Measurements from ENCODE around the gene PGK2.
"Not testable (repeated sequence)": the region's sequence is repeated elsewhere in the genome, so short reads cannot be mapped to it uniquely, and the experiment has no call there.

PGK2 gene

DNA sequence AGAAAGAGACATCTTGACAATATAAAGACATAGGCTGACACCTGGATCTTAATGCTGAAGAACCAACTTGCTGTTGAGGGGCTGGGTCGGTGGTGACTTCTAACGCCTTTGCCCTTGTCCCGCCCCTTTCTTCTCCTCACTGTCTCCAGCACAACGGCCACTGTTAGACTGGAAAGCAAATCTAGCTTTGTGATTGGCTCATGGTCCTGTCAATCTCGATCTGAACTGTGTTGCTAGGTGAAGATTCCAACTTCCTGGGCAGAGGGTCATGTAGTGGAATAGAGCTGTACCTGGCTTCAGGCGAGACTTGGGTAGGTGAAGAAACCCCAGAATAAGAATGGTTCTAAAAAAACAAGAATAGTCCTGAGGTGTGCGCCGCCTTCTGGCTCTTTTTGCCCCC lies at the start of gene PGK2:
PGK2 (minus strand) TSS at position 110 of the 400 bp plus-strand sequence; CDS start at position 12, 98 bp downstream.
- no peak for DNase-seq

DNA sequence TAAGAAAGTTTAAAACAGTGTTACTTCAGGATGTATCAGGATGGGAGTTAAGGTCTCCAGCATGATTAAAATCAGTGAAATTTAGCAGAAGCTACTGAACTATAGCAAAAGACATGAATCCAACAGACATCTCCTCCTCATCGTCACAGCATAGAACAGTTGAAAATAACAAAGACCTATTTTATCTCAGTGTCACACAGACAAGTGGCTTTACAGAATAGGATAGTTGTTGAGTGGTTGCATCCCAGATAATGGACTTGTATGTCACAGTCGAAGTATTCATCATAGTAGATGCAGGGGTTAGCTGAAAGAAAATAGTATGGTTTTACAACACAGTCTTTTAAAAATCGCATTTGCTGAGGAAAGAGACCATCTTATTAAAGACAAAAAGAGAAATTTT lies 48.1 kb upstream of the PGK2 start:
- DNase-seq: no peak

DNA sequence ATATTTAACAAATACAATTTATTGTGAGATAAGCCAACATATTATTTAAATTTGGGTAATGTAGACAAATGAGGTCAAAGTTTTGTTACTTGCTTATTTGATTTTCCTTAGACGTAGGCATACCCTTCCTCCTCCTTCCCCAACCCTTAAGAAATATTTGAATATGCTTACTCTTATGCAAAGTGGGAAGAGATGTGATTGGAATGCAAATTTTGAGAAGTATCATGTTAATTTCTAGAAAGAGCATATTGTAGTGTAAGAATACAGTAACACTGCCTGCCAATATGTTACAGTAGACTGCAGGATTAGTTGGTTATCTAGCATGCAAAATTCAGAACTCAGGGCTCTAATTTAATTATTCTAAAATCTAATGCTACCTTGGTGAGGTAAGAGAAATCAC lies 46.3 kb upstream of the PGK2 start:
- DNase-seq: no peak

DNA sequence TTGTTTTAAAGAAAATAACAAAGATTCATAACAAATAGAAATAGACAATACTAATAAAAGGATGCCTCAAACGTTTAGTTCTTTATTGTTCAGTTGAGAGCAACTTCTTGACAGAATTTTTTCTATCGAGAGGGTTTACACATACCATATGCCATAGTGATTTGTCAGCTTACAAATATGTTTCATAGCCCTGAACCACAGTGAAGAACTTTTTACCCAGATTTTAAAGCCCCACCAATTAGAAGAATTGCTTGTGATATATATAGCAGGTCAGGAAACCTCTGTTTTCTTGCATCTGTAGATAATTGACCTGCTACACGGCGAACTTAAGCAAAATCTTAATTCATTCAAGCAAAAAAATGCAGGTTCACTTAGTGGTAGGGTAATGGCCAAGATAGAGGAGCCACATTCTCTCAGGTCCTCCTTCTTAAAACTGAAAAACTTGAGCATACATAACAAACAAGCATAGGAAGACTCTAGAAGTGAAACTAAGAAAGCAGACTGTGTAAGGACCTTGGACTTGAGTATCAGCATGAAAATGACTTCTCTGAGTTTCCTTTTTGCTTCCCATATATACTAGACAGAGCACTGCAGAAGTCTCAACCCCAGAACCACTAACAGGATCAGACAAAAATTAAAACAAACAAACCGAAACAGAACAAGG lies 39.8 kb upstream of the PGK2 start:
- no peak for DNase-seq

DNA sequence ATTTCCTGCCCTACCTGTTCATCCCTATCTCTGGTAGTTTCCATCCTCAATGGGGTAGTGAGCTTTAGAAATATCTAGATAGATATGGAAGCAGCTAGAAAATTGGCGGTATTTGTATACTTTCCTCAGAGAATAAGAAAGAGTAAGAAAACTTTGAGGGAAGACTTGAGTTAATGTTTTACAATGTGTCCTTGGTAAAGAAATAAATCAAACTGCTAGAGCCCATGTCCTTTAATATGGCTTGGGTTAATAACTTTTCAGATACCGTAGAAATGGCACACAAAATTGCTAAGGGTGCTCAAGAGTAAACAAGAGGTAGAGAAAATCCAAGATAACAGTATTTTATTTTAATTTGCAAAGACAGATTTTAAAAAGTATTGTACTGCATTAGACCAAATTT lies 28.1 kb upstream of the PGK2 start:
- no peak for DNase-seq

DNA sequence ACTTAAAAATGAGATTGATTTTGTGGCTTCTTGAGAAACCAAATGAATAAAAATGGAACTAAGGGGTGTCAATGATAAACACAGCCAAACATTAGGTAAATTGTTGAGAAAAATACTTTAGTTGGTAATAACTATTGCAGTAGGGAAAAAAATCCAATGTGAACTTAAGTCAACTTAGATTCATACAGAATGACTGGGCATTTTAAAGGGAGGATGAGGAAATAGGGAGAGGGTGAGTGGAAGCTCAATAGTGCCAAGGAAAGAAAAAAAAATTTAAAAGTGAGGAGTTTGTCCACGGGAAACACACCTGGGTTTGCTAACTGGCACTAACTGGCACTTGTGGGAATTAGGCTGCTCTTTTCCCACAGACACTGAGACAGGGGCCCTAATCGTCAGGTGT lies 26.2 kb upstream of the PGK2 start:
- no peak for DNase-seq

DNA sequence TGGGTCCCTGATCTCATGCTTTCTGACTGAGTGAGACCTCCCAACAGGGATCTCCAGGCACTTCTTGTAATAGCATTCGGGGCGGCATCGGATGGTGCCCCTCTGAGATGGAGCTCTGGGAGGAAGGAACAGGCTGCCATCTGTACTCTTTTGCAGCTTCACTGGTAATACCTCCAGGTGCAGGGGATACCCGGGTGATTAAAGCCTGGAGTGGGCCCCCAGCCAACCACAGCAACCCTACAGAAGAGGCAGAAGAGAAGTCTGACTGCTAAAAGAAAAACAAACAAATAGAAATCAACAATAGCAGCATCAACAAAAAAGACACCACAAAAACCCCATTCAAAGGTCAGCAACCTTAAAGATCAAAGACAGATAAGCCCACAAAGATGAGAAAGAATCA lies 19.1 kb upstream of the PGK2 start:
- no peak for DNase-seq

DNA sequence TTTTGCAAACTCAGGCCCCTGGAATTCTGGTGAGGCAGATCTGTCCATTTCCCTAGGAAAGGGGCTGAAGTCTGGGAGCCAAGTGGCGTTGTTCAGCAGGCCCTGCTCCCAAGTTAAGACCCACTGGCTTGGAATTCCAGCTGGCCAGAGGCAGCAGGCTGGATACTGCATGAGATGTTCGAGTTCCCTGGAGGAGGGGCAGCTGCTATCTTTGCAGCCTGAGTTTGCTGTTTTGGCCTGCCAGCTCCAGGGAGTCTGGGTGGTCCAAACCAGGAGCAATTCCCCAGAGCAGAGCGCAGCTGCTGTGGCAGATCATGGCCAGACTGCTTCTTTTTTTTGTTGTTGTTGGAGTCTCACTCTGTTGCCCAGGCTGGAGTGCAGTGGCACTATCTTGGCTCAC lies 18.2 kb upstream of the PGK2 start:
- no peak for DNase-seq

DNA sequence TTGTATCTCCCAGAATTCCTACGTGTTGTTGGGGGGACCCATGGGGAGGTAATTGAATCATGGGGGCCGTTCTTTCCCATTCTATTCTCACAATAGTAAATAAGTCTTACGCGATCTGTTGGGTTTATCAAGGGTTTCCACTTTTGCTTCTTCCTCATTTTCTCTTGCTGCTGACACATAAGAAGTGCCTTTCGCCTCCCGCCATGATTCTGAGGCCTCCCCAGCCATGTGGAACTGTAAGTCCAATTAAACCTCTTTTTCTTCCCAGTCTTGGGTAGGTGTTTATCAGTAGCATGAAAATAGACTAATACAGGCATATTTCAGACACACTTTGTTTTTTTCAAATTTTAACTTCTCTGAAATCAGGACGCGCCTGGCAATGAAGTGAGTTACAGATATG lies 14.4 kb upstream of the PGK2 start:
- no peak for DNase-seq

DNA sequence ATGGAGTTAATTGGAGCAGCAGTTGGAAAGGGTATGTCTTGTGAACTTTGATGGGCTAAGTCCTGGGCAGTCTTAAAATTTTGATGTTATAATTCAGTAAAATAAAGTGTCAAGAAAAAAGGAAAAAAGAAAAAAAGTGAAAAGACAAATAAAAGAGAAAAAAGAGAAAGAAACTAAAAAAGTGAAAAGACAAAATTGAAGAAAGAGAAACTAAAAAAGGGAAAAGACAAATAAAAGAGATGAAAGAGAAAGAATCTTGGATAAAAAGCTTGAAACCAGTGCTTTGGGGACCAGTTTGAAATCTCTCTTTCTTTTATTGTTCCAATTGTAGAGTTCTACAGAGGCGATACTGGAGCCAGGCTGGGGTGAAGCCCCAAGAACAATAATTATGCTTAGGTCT lies 12.0 kb upstream of the PGK2 start:
- no peak for DNase-seq

DNA sequence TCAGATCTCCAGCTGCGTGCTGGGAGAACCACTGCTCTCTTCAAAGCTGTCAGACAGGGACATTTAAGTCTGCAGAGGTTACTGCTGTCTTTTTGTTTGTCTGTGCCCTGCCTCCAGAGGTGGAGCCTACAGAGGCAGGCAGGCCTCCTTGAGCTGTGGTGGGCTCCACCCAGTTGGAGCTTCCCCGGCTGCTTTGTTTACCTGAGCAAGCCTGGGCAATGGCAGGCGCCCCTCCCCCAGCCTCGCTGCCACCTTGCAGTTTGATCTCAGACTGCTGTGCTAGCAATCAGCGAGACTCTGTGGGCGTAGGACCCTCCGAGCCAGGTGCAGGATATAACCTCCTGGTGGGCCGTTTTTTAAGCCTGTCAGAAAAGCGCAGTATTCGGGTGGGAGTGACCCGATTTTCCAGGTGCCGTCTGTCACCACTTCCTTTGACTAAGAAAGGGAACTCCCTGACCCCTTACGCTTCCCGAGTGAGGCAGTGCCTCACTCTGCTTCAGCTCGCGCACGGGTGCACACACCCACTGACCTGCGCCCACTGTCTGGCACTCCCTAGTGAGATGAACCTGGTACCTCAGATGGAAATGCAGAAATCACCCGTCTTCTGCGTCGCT lies 9.9 kb upstream of the PGK2 start:
- not testable (repeated sequence) for DNase-seq

DNA sequence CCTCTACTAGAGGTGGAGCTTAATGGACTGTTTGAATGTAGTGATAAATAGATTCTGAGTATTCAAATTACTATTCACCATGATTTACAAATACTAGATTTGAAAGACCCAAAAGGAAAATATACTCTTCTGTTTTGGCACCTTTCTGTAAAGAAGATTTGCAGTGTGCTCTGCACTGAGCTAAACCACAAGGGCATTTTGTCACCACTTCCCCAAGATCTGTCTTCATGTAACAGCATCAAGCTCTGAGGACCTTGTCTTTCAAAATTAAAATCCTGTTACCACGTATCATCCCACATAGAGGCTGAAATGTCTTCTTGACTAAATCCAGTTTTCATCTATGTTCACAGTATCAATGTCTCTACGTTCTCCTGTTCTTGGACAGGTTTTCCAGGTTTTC lies 3.3 kb upstream of the PGK2 start:
- no peak for DNase-seq

DNA sequence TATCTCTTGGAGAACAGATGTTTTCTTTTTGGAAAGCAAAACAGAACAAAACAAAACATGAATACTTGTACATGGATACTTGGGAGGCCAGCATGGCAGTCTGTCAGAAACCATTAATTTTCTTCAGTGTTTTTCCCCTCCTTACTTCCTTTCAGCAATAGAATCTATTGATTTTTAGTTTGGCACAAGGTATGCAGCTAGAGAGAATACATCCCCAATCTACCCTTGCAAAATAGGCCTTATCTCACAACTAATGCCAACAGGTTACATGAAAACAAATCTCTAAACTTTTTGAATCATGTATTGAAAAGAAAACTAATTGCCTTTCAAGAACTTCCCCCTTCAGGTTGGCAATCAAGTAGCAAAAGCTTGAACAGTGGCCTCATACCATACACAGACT lies 2.8 kb downstream of the PGK2 start:
- no peak for DNase-seq

DNA sequence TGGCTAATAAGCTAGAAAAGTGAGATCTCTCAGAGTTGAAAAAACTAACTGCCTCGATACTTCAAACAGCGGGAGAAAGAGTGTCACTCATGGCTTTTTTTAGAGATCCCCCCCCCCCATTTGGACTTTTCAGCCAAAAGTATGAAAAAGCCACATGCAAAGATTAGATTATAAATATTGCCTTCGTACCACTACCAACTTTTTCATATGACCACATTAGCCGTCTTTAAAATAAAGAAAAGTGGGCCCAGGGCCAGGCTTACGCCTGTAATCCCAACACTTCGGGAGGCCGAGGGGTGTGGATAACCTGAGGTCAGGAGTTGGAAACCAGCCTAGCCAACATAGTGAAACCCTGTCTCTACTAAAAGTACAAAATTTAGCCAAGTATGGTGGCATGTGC lies 4.4 kb downstream of the PGK2 start:
- DNase-seq: no peak

DNA sequence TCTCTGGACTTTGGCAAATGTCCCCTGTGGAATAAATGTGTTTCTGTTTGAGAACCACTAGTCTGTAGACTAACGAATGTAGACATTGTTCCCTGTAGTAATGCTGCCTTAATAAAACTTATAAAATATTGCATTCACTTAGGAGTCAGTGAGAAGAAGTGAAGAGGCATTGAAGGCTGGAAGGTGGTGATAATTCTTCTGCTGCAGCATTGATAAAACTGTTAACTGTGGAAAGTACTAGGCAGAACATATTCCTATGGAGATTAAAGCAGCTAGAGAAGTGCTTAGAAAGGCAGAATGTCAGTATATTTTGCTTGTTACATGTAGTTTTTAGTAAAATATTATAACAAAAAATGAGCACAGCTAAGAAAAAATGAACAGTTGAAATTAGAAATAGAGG lies 4.8 kb downstream of the PGK2 start:
- no peak for DNase-seq

DNA sequence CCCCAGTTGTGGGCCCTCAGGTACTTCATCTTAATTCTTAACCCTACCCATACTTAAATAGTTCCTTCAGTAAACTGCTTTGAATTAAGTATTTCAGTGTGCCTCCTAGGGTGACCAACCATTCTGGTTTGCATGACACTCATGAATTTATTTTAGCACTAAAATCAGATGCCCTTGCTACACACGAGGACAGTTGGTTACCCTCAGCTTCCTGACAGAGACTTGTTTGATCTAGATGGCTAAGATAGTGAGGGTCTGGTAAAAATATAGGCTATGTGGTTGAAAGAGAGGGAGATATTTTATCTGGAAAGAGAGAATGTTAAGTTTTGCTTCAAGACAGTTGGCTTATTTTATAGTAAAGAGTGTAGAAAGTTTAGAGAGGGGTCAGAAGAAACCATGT lies 10.6 kb downstream of the PGK2 start:
- no peak for DNase-seq

DNA sequence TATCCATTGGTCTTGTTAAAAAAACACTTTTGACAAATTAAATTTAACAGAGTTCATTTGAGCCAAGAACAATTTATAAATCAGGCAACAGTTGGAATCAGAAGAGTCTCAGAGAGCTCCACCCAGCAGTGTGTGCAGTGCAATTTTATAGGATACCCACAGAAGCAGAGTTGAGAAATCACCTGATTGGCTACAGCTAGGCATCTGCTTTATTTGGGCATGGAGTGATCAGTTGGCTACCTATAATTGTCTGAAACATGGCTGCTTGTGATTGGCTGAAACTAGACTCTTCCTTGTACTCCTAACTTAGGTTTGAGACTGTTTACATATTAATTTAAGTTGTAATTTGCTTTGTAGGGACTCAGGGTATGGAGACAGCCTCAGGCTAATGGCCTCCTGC lies 12.0 kb downstream of the PGK2 start:
- no peak for DNase-seq

DNA sequence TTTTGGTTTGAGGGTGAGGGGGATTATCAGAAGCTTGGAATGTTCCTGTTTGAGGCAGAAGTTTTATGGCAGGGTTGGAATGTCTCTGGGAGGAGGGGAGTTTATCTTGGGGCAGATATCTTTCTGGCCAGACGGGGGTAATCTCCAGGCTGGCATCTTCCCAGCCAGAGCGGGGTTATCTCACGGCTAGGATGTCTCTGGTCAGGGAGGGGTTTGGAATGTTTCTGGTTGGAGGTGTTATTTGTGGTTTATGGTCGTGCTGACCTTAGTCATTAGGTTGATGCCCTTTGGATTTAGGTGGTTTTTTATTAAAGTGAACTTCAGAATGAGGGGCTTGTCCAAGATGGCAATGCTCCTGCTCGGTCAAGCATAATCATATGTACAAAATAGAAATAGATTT lies 14.8 kb downstream of the PGK2 start:
- no peak for DNase-seq

DNA sequence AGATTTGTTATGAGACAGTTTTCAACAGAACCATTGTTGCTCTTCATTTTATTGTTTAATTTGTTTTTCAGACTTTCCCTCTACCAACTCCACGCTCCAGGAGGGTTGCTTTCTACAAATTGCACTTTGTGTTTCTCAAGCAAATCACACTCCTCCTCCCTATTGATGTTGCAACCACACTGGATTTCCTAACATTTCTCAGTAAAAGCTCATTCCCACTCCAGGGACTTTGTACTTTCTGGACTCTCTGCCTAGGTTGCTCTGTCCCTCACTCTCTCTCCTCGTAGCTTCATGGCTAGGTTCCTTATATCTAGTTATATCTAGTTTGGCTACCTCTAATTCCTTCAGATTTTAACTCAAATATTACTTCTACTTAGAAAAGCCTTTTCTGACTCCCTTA lies 20.3 kb downstream of the PGK2 start:
- DNase-seq: no peak

DNA sequence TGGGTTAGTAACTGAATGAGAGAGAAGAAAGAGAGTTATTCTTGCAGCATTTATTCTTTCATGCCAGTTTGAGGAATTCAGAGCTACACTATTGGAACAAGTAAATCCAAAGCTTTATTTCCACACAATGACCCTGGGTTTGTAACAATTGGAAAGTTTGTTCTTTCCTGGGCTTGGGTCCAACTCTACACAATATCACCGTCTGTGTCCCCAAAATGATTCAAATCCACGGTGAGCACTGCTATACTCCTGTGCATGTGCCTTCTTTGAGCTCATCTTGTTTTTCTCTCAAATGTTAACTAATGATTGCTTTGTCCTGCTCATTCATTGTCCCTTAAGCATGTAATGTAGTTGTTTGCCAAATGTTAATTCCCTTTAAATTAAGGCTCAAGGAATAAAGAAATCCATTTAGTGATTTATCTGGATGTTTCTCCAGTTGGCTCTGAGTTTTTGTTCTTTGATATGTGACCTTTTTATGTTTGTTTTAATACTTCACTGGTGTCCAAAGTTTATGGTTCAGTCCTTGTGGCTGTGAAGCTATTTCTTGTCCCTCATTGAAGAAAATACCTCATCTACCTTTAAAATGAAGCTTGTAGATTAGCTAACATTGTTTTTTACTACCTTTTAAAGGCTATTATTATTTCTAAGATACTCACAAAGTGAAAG lies 22.4 kb downstream of the PGK2 start:
- DNase-seq: no peak

DNA sequence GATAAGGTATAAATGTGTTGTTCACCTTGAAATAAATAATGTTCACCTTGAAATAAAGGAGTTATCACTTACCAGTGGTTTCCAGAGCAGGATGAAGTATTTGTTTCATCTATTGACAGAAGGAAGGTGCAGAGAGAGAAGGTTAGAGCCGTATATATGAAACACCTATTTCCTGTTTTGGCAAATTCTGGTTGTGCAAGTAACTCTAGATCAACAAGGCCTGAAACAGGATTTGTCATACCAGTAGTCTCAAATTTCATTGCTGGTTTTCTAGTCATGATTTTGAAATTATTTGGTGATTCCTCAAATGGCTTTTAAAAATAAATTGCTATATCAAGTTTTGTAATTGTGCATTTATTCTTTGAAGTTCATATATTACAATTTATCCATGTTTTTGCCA lies 42.8 kb downstream of the PGK2 start, which contains the start of gene CRISP3:
CRISP3 (minus strand) TSS at position 130 of the 400 bp plus-strand sequence; CDS start at position 109, 21 bp downstream.
- no peak for DNase-seq

DNA sequence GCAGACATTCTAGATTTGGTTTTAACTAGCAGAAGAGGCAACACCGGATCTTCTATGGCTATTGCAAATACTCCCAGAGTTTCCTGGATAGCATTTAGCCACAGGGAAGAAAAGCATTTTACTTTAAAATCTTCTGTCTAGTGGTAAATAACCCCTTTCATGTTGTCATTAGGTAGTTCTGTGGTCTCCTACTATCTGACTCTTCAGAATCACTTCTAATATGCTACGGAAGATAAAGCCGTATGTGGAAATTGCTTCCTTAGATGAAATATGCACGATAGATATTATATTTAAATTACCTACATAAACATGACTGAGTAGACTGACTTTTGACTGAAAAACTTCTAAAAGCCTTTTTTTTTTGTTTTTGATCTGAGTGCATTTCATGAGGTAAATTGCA lies 43.7 kb downstream of the PGK2 start:
- DNase-seq: no peak

DNA sequence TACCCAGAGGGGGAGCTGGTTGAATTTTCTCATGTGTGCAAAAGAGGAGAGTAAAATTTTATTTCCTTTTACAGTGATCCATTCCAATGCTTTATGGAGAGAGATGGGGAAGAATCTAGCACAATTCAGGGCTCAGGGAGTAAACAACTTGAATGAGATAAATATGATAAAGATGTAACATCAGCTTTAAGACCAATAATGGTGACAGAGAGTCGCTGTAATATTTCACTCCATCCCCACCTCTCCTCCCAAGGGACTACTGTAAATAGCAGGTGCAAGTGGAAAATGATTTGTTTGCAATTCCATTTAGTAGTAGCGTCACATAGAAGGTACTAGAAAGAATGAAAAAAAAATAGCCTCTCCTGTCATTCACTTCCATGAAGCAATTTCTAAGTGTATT lies 47.7 kb downstream of the PGK2 start:
- no peak for DNase-seq

DNA sequence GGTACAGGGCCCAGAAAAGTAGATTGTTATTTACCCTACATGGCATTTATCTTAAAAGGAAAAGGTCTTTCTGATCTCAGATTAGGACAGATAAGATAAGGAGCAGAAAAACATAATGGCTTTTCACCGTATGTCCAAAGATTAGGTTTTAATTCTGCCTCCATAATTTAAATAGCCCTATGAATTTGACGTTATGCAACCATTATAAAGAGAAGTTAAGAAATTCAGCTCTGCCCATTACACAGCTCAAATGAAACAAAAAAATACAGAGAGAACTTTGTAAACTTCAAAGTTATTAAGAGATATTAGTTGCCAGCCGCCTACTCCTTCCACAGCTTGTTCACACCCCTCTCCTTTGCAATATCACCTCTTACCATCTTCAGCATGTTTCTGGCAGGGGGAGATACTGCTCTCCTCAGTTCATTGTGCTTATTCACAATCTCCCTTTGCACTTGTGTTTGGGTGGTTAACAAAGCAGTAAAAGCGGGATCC lies 51.0 kb downstream of the PGK2 start:
- no peak for DNase-seq
